Measurements from ENCODE around the gene SINHCAF. TPM values are rescaled to one million over a fixed set of nuclear protein-coding genes. Genes with fewer than 3 reads are reported as not detected.

Gene SINHCAF
- total and polyA plus RNA-seq, 2 experiments from 2014 or later = 581 to 686 TPM

- Histone ChIP-seq H3K4me1 (ENCODE audit: insufficient read depth) (peaks cover 22% of the 10 kb centered on the region), H3K4me2 (no peak overlapping the region), H2AFZ (no peak overlapping the region), H3F3A (replicated peaks; ENCODE audit: low read depth) (no peaks in the 10 kb centered on the region; the same call in 1 of the 2 replicates), H3K27ac (ENCODE audit: low read depth) (no peak overlapping the region), H3K4me3 (no peak overlapping the region), H3K79me2 (replicated peaks; ENCODE audit: insufficient read depth) (no peaks in the 10 kb centered on the region), H3K36me3 (ENCODE audit: insufficient read depth) (no peaks in the 10 kb centered on the region), H3K27me3 (ENCODE audit: insufficient read depth) (no peaks in the 10 kb centered on the region), H4K20me1 (replicated peaks; ENCODE audit: insufficient read depth) (no peaks in the 10 kb centered on the region), H3K9me2 (ENCODE audit: insufficient read depth) (no peaks in the 10 kb centered on the region)
- no peak overlapping the region for H3K27ac Mint-ChIP-seq
- ATAC-seq = peak; percentile 38; the same call in 2 of the 3 replicates
- no peaks in the 10 kb centered on the region for H3K36me3 Mint-ChIP-seq (ENCODE audit: low read depth)
- no peaks in the 10 kb centered on the region for H3K9me3 Mint-ChIP-seq
- peaks cover 26% of the 10 kb centered on the region for H3K4me1 Mint-ChIP-seq
- no peaks in the 10 kb centered on the region for H3K27me3 Mint-ChIP-seq (ENCODE audit: insufficient read depth, low read depth, poor library complexity)
- H3K4me3 Mint-ChIP-seq = no peak overlapping the region
- no peak for DNase-seq (ENCODE audit: low spot score)
- TF ChIP-seq ZNF462 (CRISPR knock-in tag; IDR thresholded peaks at IDR 0.05) (no peak), NANOG (IDR thresholded peaks at IDR 0.05; ENCODE audit: borderline replicate concordance) (no peak), JUNB (IDR thresholded peaks at IDR 0.05; ENCODE audit: unreplicated experiment) (no peak), ETS1 (IDR thresholded peaks at IDR 0.05) (no peak), ZNF114 (CRISPR knock-in tag; IDR thresholded peaks at IDR 0.05) (no peak), CTCF (conservative IDR thresholded peaks at IDR 0.05; ENCODE audit: low read depth in 2 of 2) (no peak)
These were observed 68.2 kb downstream of the SINHCAF start for GRCh38 chr12:31257784-31258183.
